ENCODE results near the gene RYR1.

DNA sequence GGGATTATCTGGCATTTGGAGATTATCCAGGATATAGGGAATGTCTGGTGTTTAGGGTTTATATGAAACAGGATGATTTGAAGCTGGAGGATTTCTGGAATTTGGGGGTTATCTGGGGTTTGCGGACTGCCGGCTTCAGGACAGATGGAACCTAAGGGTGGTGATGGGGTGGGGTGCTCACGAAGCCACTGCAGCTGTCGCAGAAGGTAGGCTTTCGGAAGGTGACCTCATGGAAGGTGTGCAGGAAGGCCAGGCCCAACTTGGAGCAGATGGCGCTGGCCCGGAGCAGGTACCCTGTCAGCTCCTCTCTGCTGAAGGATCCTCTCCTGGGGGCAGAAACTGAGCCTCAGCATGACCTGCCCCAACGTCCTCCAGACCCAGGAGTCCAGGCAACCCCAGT is 21.0 kb upstream of the RYR1 start:
- no peak for TF ChIP-seq EP300 (IDR thresholded peaks at IDR 0.05)
- TF ChIP-seq, protein P1, sequence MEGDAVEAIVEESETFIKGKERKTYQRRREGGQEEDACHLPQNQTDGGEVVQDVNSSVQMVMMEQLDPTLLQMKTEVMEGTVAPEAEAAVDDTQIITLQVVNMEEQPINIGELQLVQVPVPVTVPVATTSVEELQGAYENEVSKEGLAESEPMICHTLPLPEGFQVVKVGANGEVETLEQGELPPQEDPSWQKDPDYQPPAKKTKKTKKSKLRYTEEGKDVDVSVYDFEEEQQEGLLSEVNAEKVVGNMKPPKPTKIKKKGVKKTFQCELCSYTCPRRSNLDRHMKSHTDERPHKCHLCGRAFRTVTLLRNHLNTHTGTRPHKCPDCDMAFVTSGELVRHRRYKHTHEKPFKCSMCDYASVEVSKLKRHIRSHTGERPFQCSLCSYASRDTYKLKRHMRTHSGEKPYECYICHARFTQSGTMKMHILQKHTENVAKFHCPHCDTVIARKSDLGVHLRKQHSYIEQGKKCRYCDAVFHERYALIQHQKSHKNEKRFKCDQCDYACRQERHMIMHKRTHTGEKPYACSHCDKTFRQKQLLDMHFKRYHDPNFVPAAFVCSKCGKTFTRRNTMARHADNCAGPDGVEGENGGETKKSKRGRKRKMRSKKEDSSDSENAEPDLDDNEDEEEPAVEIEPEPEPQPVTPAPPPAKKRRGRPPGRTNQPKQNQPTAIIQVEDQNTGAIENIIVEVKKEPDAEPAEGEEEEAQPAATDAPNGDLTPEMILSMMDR (IDR thresholded peaks at IDR 0.05) = no peak
